Liver (tissue), 9 donors: Measurements from ENCODE around the gene APLN. TPM values are rescaled to one million over a fixed set of nuclear protein-coding genes. Genes with fewer than 3 reads are reported as not detected.

Source experiments
- DNase-seq: peaks from one replicate; pipeline ENCODE4 v3.0.0-alpha.2; 2017; ENCODE audit warnings: low spot score
- H3K27ac ChIP-seq, 2 donors: one replicate each; pipeline ENCODE4 v1.7.0; 2013; ENCODE audit warnings: inconsistent platforms in 2 of 2, low read length in 2 of 2, control low read depth in 1 of 2, low read depth in 1 of 2, mild to moderate bottlenecking in 1 of 2
- H3K27me3 ChIP-seq, 4 donors: one replicate each; pipeline versions ENCODE4 v1.6.1 to v1.7.0; 2013; ENCODE audit warnings: low read length in 3 of 4, inconsistent platforms in 1 of 4, mild to moderate bottlenecking in 1 of 4, moderate library complexity in 1 of 4; ENCODE audit not compliant: control insufficient read depth in 4 of 4, insufficient read depth in 4 of 4
- H3K36me3 ChIP-seq, 4 donors: one replicate each; pipeline versions ENCODE4 v1.6.1 to v1.7.0; 2013; ENCODE audit warnings: low read length in 3 of 4, mild to moderate bottlenecking in 3 of 4, low read depth in 1 of 4, moderate library complexity in 1 of 4; ENCODE audit not compliant: control insufficient read depth in 4 of 4, insufficient read depth in 3 of 4
- H3K4me1 ChIP-seq, 4 donors: one replicate each; pipeline versions ENCODE4 v1.6.1 to v1.7.0; 2013; ENCODE audit warnings: low read length in 3 of 4, mild to moderate bottlenecking in 3 of 4, moderate library complexity in 1 of 4; ENCODE audit not compliant: control insufficient read depth in 4 of 4, insufficient read depth in 4 of 4
- H3K4me3 ChIP-seq, 3 donors: one replicate each; pipeline versions ENCODE4 v1.6.1 to v1.7.0; 2013; ENCODE audit warnings: low read length in 3 of 3, control low read depth in 1 of 3, low read depth in 1 of 3, mild to moderate bottlenecking in 1 of 3
- H3K9ac ChIP-seq, 2 donors: one replicate each; pipeline ENCODE4 v1.7.0; 2013; ENCODE audit warnings: low read length in 2 of 2, mild to moderate bottlenecking in 2 of 2, moderate library complexity in 2 of 2, control low read depth in 1 of 2, low read depth in 1 of 2
- H3K9me3 ChIP-seq, 4 donors: one replicate each; pipeline versions ENCODE4 v1.6.1 to v1.7.0; 2013; ENCODE audit warnings: low read length in 3 of 4; ENCODE audit not compliant: control insufficient read depth in 4 of 4
- EGR1 ChIP-seq, 2 donors: IDR thresholded peaks; 2 replicates each; pipeline ENCODE4 v1.6.1; 2016 to 2018; ENCODE audit warnings: antibody characterized with exemption in 2 of 2, low read depth in 2 of 2
- FOXA1 ChIP-seq: IDR thresholded peaks from 2 replicates; pipeline ENCODE4 v1.6.1; 2016; ENCODE audit warnings: antibody characterized with exemption
- FOXA2 ChIP-seq: IDR thresholded peaks from 2 replicates; pipeline ENCODE4 v1.6.1; 2016; ENCODE audit warnings: antibody characterized with exemption
- GABPA ChIP-seq, 2 donors: IDR thresholded peaks in 1 of 2; conservative IDR thresholded peaks in 1 of 2; 2 replicates each; pipeline ENCODE4 v1.6.1; 2016; ENCODE audit warnings: antibody characterized with exemption in 2 of 2, mild to moderate bottlenecking in 1 of 2, moderate library complexity in 1 of 2
- HNF4G ChIP-seq: IDR thresholded peaks from 2 replicates; pipeline ENCODE4 v1.6.1; 2016; ENCODE audit warnings: antibody characterized with exemption
- JUND ChIP-seq, 2 donors: IDR thresholded peaks; 2 replicates each; pipeline ENCODE4 v1.6.1; 2016; ENCODE audit warnings: antibody characterized with exemption in 2 of 2
- NR2F2 ChIP-seq: IDR thresholded peaks from 2 replicates; pipeline ENCODE4 v1.6.1; 2016; ENCODE audit warnings: antibody characterized with exemption
- RAD21 ChIP-seq, 2 donors: IDR thresholded peaks; 2 replicates each; pipeline ENCODE4 v1.6.1; 2016; ENCODE audit warnings: antibody characterized with exemption in 2 of 2, mild to moderate bottlenecking in 2 of 2
- RXRA ChIP-seq, 2 donors: IDR thresholded peaks; 2 replicates each; pipeline ENCODE4 v1.6.1; 2017 to 2018; ENCODE audit warnings: antibody characterized with exemption in 2 of 2, mild to moderate bottlenecking in 1 of 2
- SP1 ChIP-seq: IDR thresholded peaks from 2 replicates; pipeline ENCODE4 v1.6.1; 2018; ENCODE audit warnings: antibody characterized with exemption, mild to moderate bottlenecking
- TAF1 ChIP-seq: conservative IDR thresholded peaks from 2 replicates; pipeline ENCODE4 v1.6.1; 2016; ENCODE audit warnings: antibody characterized with exemption, mild to moderate bottlenecking
- WGBS: extraction: QIAGEN DNeasy Blood & Tissue Kit; methylation state at CpG from one replicate; pipeline ENCODE4 v1.1.7; 2013; 5-methylcytosine and 5-hydroxymethylcytosine counted together
- polyA plus RNA-seq, 2 donors: library from polyadenylated mRNA; stranded (reverse) in 1 of 2; unstranded in 1 of 2; fragments of 200-250 nt in 1 of 2; fragments of >200 nt in 1 of 2; fragmentation: Nextera tagmentation in 1 of 2; extraction: Ambion mirVana in 1 of 2; gene quantifications; one replicate each; pipeline versions ENCODE4 v1.2.1 to v1.2.3, GENCODE V29; 2013 to 2015
- total RNA-seq, 2 donors: library from RNA; depleted of rRNA; stranded (reverse); fragments of >200 nt; gene quantifications; one replicate each; pipeline ENCODE4 v1.2.3, GENCODE V29; 2014
- TF ChIP-seq, protein P1 (sequence below): fragments of 150-350 bp; IDR thresholded peaks from 2 replicates; pipeline ENCODE4 v1.5.1; 2017; ENCODE audit warnings: improper control_type of control experiment, low read depth, low read length; ENCODE audit not compliant: missing input control
- TF ChIP-seq, protein P2 (sequence below): IDR thresholded peaks from 2 replicates; pipeline ENCODE4 v1.6.1; 2016; ENCODE audit warnings: antibody characterized with exemption
- TF ChIP-seq, protein P3 (sequence below): IDR thresholded peaks from 2 replicates; pipeline ENCODE4 v1.6.1; 2016; ENCODE audit warnings: antibody characterized with exemption
- TF ChIP-seq, protein P4 (sequence below): IDR thresholded peaks from 2 replicates; pipeline ENCODE4 v1.6.1; 2016; ENCODE audit warnings: antibody characterized with exemption
- TF ChIP-seq, protein P5 (sequence below): IDR thresholded peaks from 2 replicates; pipeline ENCODE4 v1.6.1; 2016; ENCODE audit warnings: antibody characterized with exemption, mild to moderate bottlenecking
- donor health status: healthy.
- donor health status: healthy.
- donor health status: healthy.
- donor health status: healthy.
- donor health status: healthy.

Gene APLN
- total and polyA plus RNA-seq, 4 donors: 0.19 to 0.33 TPM; not detected in 2

DNA sequence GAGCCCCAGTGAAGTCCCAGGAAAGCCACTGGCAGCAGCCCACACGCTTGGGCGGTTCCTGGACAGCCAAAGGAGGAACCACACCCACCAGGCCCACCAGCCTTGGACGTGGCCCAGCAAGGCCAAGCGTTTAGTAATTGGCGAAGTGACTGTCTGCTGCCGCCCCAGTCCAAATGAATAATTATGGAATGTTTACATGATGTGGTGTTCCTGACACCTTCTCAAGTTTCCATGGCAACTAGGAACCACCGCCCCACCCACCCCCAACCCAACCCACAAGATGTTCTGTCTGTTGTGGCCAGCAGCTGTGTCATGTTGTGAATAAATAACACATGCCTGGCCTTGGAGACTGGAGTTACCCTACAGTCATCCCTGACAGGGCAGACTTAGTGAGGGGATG lies 22.3 kb downstream of the APLN start (continued):
- TF ChIP-seq, protein P1, sequence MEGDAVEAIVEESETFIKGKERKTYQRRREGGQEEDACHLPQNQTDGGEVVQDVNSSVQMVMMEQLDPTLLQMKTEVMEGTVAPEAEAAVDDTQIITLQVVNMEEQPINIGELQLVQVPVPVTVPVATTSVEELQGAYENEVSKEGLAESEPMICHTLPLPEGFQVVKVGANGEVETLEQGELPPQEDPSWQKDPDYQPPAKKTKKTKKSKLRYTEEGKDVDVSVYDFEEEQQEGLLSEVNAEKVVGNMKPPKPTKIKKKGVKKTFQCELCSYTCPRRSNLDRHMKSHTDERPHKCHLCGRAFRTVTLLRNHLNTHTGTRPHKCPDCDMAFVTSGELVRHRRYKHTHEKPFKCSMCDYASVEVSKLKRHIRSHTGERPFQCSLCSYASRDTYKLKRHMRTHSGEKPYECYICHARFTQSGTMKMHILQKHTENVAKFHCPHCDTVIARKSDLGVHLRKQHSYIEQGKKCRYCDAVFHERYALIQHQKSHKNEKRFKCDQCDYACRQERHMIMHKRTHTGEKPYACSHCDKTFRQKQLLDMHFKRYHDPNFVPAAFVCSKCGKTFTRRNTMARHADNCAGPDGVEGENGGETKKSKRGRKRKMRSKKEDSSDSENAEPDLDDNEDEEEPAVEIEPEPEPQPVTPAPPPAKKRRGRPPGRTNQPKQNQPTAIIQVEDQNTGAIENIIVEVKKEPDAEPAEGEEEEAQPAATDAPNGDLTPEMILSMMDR: no peak
- TF ChIP-seq NR2F2 (no peak), GABPA (IDR thresholded peaks at IDR 0.05 in 1 of 2, conservative IDR thresholded peaks at IDR 0.05 in 1 of 2) (no peak)

DNA sequence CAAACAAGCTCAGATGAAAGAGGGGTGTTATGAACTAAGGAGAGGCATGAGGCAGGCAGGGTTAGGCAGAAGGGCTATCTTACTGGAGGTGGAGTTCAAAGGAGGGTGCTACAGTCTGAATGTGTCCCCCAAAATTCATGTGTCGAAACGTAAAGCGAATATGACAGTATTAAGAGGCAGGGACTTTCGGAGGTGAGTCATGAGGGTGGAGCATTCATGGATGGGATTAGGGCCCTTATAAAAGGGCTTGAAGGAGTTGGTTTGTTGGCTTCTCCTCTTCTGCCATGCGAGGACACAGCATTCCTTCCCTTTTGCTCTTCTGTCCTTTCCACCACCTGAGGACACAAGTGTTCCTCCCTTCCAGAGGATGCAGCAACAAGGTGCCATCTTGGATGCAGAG lies 22.9 kb downstream of the APLN start:
- H3K9me3 ChIP-seq: no peaks in the 10 kb centered on the region
- TF ChIP-seq HNF4G (no peak), EGR1 (IDR thresholded peaks at IDR 0.05; ENCODE audit: low read depth in 2 of 2) (no peak), TAF1 (no peak)
- TF ChIP-seq, protein P2, sequence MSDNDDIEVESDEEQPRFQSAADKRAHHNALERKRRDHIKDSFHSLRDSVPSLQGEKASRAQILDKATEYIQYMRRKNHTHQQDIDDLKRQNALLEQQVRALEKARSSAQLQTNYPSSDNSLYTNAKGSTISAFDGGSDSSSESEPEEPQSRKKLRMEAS: no peak
- TF ChIP-seq, protein P3, sequence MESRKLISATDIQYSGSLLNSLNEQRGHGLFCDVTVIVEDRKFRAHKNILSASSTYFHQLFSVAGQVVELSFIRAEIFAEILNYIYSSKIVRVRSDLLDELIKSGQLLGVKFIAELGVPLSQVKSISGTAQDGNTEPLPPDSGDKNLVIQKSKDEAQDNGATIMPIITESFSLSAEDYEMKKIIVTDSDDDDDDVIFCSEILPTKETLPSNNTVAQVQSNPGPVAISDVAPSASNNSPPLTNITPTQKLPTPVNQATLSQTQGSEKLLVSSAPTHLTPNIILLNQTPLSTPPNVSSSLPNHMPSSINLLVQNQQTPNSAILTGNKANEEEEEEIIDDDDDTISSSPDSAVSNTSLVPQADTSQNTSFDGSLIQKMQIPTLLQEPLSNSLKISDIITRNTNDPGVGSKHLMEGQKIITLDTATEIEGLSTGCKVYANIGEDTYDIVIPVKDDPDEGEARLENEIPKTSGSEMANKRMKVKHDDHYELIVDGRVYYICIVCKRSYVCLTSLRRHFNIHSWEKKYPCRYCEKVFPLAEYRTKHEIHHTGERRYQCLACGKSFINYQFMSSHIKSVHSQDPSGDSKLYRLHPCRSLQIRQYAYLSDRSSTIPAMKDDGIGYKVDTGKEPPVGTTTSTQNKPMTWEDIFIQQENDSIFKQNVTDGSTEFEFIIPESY: no peak
- WGBS: 93% methylated on average over 5 of the region's 5 CpGs

DNA sequence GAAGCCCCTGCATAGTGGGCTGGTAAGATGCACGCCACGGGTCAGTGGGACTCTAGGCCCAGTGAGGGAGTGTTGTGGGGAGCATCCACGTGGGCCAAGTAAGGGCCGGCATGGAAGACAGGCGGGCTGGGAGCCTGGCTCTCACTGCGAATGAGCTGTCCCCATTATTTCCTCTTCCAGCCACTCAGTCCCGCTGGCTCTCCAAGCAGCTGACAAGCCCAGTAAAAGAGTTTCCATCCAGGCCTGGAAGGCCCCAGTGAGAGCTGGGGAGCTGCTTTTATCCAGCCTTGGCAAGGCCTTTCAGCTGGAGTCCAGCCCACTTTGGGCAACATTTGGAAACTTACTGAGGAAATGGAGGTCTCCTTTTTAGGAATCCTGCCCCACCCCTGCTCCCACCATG lies 24.9 kb downstream of the APLN start:
- WGBS: 92% methylated on average over 7 of the region's 7 CpGs
- H3K9me3 ChIP-seq: no peaks in the 10 kb centered on the region
- DNase-seq: no peak
- no peak overlapping the region for H3K9ac ChIP-seq
- H3K27me3 ChIP-seq: no peaks in the 10 kb centered on the region
- H3K4me3 ChIP-seq: no peak overlapping the region
- H3K36me3 ChIP-seq: no peaks in the 10 kb centered on the region
- no peak overlapping the region for H3K27ac ChIP-seq
- no peaks in the 10 kb centered on the region for H3K4me1 ChIP-seq
- TF ChIP-seq TAF1 (no peak), FOXA1 (no peak), RAD21 (IDR thresholded peaks at IDR 0.05) (no peak), EGR1 (IDR thresholded peaks at IDR 0.05; ENCODE audit: low read depth in 2 of 2) (no peak), RXRA (IDR thresholded peaks at IDR 0.05) (no peak), FOXA2 (no peak), GABPA (IDR thresholded peaks at IDR 0.05 in 1 of 2, conservative IDR thresholded peaks at IDR 0.05 in 1 of 2) (no peak), SP1 (no peak), NR2F2 (no peak), HNF4G (no peak), JUND (IDR thresholded peaks at IDR 0.05) (no peak)
- TF ChIP-seq, protein P4, sequence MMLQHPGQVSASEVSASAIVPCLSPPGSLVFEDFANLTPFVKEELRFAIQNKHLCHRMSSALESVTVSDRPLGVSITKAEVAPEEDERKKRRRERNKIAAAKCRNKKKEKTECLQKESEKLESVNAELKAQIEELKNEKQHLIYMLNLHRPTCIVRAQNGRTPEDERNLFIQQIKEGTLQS: no peak
- TF ChIP-seq, protein P2: no peak
- TF ChIP-seq, protein P1: no peak
- TF ChIP-seq, protein P3: no peak
- TF ChIP-seq, protein P5, sequence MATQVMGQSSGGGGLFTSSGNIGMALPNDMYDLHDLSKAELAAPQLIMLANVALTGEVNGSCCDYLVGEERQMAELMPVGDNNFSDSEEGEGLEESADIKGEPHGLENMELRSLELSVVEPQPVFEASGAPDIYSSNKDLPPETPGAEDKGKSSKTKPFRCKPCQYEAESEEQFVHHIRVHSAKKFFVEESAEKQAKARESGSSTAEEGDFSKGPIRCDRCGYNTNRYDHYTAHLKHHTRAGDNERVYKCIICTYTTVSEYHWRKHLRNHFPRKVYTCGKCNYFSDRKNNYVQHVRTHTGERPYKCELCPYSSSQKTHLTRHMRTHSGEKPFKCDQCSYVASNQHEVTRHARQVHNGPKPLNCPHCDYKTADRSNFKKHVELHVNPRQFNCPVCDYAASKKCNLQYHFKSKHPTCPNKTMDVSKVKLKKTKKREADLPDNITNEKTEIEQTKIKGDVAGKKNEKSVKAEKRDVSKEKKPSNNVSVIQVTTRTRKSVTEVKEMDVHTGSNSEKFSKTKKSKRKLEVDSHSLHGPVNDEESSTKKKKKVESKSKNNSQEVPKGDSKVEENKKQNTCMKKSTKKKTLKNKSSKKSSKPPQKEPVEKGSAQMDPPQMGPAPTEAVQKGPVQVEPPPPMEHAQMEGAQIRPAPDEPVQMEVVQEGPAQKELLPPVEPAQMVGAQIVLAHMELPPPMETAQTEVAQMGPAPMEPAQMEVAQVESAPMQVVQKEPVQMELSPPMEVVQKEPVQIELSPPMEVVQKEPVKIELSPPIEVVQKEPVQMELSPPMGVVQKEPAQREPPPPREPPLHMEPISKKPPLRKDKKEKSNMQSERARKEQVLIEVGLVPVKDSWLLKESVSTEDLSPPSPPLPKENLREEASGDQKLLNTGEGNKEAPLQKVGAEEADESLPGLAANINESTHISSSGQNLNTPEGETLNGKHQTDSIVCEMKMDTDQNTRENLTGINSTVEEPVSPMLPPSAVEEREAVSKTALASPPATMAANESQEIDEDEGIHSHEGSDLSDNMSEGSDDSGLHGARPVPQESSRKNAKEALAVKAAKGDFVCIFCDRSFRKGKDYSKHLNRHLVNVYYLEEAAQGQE: no peak

More for the DNA sequence above, 22.9 kb downstream of the APLN start:
- H3K4me3 ChIP-seq: no peak overlapping the region
- H3K27ac ChIP-seq: no peak overlapping the region
- DNase-seq: no peak
- no peak overlapping the region for H3K9ac ChIP-seq
- no peaks in the 10 kb centered on the region for H3K27me3 ChIP-seq
- H3K4me1 ChIP-seq: no peaks in the 10 kb centered on the region
- H3K36me3 ChIP-seq: no peaks in the 10 kb centered on the region
